ENCODE results near the gene RPSA. TPM values are rescaled to one million over a fixed set of nuclear protein-coding genes. Genes with fewer than 3 reads are reported as not detected.

Gene RPSA
- 2,637 to 2,714 TPM (median 2,658 TPM) in 5 replicates for total RNA-seq (2022; extraction: Qiagen RNA extraction)

DNA sequence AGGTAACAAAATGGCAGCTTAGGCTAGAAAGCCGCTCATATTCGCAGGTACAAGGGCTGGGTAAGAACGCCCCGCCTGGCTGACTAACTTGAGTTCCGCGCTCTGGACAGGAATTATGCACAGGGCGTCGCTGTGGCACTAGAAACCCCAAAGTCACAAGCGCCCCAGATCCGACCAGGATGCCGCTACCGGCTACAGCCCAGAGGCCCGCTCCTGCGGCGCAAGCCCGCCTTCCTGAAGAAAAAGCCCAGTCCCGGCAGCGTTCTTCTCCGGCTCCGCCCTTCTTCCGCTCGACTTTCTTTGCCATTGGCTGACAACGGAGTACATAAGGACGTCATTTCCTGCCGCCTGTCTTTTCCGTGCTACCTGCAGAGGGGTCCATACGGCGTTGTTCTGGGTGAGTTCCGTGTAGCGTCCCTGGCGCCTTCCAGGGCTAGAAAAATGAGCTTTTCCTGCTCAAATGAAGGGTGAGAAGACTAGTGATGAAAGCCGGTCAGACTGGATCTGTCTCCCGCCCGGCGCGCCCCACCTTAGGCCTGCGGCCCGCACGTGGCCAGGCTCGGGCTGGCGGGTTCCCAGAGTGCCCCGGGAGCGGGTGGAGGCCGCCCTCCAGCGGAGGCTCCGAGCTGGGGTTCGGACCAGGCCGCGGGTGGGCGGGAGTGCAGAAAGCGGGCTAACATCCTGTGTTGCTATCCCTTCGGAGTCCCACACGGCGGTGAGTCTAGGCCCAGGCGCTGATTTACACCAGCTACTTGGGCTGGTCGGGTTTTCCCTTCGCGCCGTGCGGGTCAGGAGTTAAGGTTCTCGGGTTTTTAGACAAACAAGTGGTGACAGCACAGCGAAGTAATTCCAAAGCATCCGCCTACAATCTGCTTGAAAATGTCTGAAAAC, at the start of gene RPSA:
Gene RPSA (plus strand): TSS at position 353 of the 891 bp plus-strand sequence. CDS start 934 bp downstream, outside the sequence.

DNA sequence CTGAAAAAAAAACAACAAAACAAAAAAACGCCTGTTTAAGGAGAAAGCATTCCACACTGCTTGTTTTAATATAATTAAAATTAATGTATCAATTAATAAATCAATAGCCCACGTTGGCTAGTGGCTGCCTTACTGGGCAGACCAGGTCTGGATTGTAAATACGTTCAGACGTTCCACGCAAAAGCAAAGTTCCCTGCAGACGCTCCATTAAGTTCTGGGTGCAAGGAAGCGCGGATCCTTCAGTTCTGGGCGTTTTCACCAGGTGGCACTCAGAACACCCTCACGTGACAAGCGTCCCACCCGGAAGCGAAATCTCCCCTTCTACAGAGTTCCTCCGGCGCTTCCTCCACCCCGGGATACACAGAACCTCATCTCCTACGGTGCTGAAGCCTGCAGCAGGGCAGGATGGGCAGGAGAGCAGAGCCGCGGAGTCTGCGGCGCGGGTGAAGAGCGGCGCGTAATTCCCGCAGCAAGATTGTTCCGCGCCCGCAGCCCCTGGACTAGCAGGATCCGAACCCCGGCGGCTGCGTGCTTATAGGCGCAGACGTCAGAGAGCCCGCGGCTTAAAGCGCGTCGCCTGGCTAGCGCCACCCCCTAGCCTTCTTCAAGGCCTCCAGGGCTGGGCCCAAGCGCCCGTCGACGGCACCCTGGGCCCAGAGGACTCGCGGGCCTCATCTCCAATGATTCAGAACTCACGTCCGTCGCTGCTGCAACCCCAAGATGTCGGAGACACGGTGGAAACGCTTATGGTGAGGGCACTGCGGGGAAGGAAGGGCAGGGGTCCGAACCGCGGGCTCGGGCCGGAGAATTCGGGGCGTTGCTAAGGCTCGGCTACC, 23.3 kb upstream of the RPSA start, which contains the start of gene SLC25A38:
Gene SLC25A38 (plus strand): TSS at position 326 of the 836 bp plus-strand sequence. CDS start 355 bp downstream, at position 681.

Other genes with a start within 250 kb of the RPSA start
- 0.12 to 0.23 TPM (median 0.17 TPM) in 5 replicates for gene XIRP1, start 214.1 kb upstream of the RPSA start, total RNA-seq (2022; extraction: Qiagen RNA extraction)
- gene CX3CR1, start 126.7 kb upstream of the RPSA start, total RNA-seq (2022; extraction: Qiagen RNA extraction): 0.04 TPM in 1 of 5 replicates, not detected in the others
- not detected in 5 replicates for gene CCR8, start 77.0 kb upstream of the RPSA start, total RNA-seq (2022; extraction: Qiagen RNA extraction)
- 36.1 to 47.2 TPM (median 39.2 TPM) in 5 replicates for gene SLC25A38, start 23.4 kb upstream of the RPSA start, total RNA-seq (2022; extraction: Qiagen RNA extraction)
- 0.04 to 0.16 TPM (median 0.07 TPM) in 5 replicates for gene MOBP, start 61.0 kb downstream of the RPSA start, total RNA-seq (2022; extraction: Qiagen RNA extraction)